Left lung (tissue), 10 donors: ENCODE data around the gene RNF144A. TPM values are rescaled to one million over a fixed set of nuclear protein-coding genes. Genes with fewer than 3 reads are reported as not detected.
A peak's percentile ranks its signal among the peaks of the same experiment; 100 is the strongest.

Experiments used
- ATAC-seq: fragments of 200-7000 bp; cut with Tn5 transposase; one replicate; pipeline ENCODE4 v1.9.1; 2020; ENCODE audit warnings: moderate library complexity
- DNase-seq, 4 donors: peaks; one replicate each; pipeline ENCODE4 v3.0.0-alpha.2; 2013 to 2020
- H3K27ac ChIP-seq, 2 donors: fragments of 200-600 bp; sonication (generic) in 1 of 2; one replicate each; pipeline versions ENCODE4 v1.5.0 to v1.8.0; 2020 to 2021
- H3K27me3 ChIP-seq, 2 donors: fragments of 200-600 bp; sonication (generic) in 1 of 2; one replicate each; pipeline versions ENCODE4 v1.5.0 to v1.8.0; 2020 to 2021
- H3K36me3 ChIP-seq, 2 donors: fragments of 200-600 bp; sonication (generic) in 1 of 2; one replicate each; pipeline versions ENCODE4 v1.5.0 to v1.8.0; 2020 to 2021
- H3K4me1 ChIP-seq, 2 donors: fragments of 200-600 bp; one replicate each; pipeline ENCODE4 v1.8.0; 2021
- H3K4me3 ChIP-seq, 2 donors: fragments of 200-600 bp; sonication (generic) in 1 of 2; one replicate each; pipeline versions ENCODE4 v1.5.0 to v1.8.0; 2020 to 2021; ENCODE audit warnings: mild to moderate bottlenecking in 1 of 2
- H3K9me3 ChIP-seq, 2 donors: fragments of 200-600 bp; sonication (generic) in 1 of 2; one replicate each; pipeline versions ENCODE4 v1.5.0 to v1.8.0; 2020 to 2021
- intact Hi-C, 2 donors: fragments of 100-400 bp; cut with DNase I; formaldehyde crosslinking; loops; one replicate each; pipeline versions ENCODE4 v1.11.2 to v1.14.2; 2022
- polyA plus RNA-seq, 6 donors: library from polyadenylated mRNA; unstranded; fragments of 120-200 nt; gene quantifications; one replicate each; pipeline ENCODE4 v1.2.1, GENCODE V29; 2013; ENCODE audit not compliant: insufficient read length in 6 of 6
- total RNA-seq, 2 donors: library from RNA; stranded (reverse); fragmentation: NEBNext Ultra II Directional; extraction: Animal tissue kit (Norgen Biotek cat#: 25700); gene quantifications; one replicate each; pipeline ENCODE4 v1.2.1, GENCODE V29; 2021
- TF ChIP-seq, protein P1 (sequence below), 2 donors: fragments of 200-600 bp; sonication (generic) in 1 of 2; IDR thresholded peaks; one replicate each; pipeline versions ENCODE4 v1.5.0 to v1.8.0; 2021; ENCODE audit warnings: antibody characterized with exemption in 2 of 2
- donor health status: DM: no; HTN: yes; CAD: no.
- donor health status: DM: no; HTN: no; CAD: no.

RNF144A gene
- total and polyA plus RNA-seq, 8 donors = 9.9 to 36.5 (median 30.7) TPM

DNA sequence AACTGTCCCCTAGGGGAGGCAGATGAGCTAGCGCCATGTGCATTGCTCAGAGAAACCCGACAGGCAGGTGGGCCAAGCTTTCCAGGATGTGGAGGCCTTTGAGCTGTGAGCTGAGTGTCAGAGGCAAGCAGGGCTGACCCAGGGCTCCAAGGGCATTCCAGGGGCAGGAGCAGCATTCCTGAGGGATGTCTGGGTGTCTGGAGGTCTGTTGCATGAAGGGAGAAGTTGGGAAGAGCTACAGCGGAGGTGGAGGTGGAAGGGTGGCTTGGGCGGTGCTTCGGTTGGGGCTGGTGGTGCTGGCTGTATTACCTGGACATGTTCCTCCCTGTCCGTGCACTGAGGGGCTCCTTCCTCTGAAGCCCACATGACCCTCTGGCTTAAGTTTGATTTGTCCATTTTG lies 102.8 kb downstream of the RNF144A start:
- Histone ChIP-seq H3K27ac (no peak overlapping the region), H3K4me3 (no peak overlapping the region), H3K4me1 (peaks cover 0 to 5% of the 10 kb centered on the region in 2 donors), H3K9me3 (no peaks in the 10 kb centered on the region), H3K36me3 (peaks cover 0 to 17% of the 10 kb centered on the region in 2 donors), H3K27me3 (no peaks in the 10 kb centered on the region)
- DNase-seq (no peak), ATAC-seq (no peak)
- intact Hi-C loops = no loop called here
- TF ChIP-seq, protein P1, sequence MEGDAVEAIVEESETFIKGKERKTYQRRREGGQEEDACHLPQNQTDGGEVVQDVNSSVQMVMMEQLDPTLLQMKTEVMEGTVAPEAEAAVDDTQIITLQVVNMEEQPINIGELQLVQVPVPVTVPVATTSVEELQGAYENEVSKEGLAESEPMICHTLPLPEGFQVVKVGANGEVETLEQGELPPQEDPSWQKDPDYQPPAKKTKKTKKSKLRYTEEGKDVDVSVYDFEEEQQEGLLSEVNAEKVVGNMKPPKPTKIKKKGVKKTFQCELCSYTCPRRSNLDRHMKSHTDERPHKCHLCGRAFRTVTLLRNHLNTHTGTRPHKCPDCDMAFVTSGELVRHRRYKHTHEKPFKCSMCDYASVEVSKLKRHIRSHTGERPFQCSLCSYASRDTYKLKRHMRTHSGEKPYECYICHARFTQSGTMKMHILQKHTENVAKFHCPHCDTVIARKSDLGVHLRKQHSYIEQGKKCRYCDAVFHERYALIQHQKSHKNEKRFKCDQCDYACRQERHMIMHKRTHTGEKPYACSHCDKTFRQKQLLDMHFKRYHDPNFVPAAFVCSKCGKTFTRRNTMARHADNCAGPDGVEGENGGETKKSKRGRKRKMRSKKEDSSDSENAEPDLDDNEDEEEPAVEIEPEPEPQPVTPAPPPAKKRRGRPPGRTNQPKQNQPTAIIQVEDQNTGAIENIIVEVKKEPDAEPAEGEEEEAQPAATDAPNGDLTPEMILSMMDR (IDR thresholded peaks at IDR 0.05) = no peak

DNA sequence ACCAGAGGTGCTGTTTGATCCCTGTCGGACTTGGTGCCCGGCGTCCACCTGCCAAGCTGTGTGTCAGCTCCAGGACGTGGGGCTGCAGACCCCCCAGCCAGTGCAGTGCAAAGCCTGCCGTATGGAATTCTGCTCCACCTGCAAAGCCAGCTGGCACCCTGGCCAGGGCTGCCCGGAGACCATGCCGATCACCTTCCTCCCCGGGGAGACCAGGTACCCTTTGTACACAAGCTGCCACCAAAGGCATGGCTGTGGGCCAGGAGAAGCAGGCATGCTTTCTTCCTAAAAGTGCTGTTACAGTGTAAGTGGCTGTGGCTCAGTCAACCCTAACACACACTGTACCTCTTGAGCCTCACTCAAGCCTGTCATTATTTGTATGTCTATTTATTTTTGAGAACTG lies 103.3 kb downstream of the RNF144A start:
- TF ChIP-seq, protein P1 (IDR thresholded peaks at IDR 0.05) = no peak
- intact Hi-C loops = no loop called here
- peaks cover 0 to under 1% of the 10 kb centered on the region in 2 donors for H3K4me1 ChIP-seq
- no peak overlapping the region for H3K4me3 ChIP-seq
- H3K9me3 ChIP-seq = no peaks in the 10 kb centered on the region
- ATAC-seq (no peak), DNase-seq (no peak)
- H3K27ac ChIP-seq = no peak overlapping the region
- H3K36me3 ChIP-seq = peaks cover 0 to 21% of the 10 kb centered on the region in 2 donors
- no peaks in the 10 kb centered on the region for H3K27me3 ChIP-seq

DNA sequence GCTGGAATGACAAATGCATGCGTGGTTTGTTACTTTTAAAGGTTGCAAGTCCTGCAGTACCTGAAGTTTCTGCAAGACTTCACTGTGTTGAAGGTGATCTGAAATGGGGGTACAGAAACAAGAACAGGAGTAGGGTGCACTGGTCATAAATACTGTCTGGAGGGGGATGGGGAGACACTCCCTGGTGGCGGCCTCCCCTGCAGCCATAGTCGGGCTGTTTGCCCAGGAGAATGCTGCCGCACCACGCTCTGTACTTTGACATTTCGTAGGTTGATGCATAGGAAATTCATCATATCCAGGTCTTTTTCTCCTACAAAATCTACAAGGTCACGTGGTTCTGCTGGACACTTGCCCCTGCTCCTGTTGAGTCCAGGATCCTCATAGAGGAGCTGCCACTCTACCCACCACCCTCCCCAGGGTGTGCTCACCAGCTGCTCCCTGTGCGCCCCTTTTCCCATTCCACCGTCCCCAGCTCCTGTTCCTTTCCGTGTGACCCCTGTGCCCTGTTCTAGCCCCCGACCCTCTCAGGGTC lies 103.8 kb downstream of the RNF144A start:
- DNase-seq (no peak), ATAC-seq (no peak)
- H3K27me3 ChIP-seq = no peaks in the 10 kb centered on the region
- TF ChIP-seq, protein P1 (IDR thresholded peaks at IDR 0.05) = no peak
- H3K9me3 ChIP-seq = no peaks in the 10 kb centered on the region
- H3K4me1 ChIP-seq = no peaks in the 10 kb centered on the region
- H3K36me3 ChIP-seq = peaks cover 0 to 21% of the 10 kb centered on the region in 2 donors
- intact Hi-C loops = no loop called here
- no peak overlapping the region for H3K27ac ChIP-seq
- no peak overlapping the region for H3K4me3 ChIP-seq

DNA sequence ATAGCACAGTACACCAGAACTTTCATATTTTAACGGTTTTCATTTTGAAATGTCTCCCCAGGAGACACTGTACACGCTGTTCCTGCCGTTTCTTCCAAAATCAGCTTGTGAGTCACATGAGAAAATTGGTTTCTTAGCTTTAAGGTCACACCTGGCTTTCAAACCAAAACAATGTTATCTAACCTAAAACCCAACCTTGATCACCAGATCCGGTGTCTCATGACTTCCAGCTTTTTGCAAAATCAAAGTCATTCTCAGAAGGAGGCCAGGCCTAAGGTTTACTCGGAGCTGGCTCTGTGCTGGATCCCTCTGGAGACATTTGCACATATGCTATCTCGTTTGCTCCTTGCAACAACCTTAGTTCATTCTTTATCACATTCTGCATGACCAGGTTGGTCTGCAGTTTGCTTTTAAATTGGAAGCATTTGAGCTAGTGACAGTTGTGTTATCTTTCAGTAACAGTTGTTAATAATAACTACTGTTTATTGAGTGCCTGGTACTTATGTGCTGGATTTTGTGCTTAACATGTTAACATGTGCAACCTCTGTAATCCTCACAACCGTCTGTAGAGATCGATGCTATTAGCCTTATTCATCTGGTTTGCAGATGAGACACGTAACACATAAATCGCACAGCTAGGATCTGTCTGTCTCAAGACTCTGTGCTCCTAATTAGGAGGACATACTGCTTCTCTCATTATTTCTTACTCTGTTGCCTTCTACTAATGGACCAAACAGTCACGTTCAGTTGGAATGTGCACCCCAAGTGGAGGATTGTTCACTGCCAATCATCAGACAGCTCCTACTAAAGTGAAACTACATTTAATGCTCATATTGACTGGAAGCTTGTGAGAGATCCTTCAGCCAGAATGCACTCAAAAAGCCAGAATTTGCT lies 105.5 kb downstream of the RNF144A start:
- TF ChIP-seq, protein P1 (IDR thresholded peaks at IDR 0.05) = no peak
- intact Hi-C loops = no loop called here
- peaks cover 0 to 3% of the 10 kb centered on the region in 2 donors for H3K4me1 ChIP-seq
- H3K36me3 ChIP-seq = peaks cover 0 to 21% of the 10 kb centered on the region in 2 donors
- H3K4me3 ChIP-seq = no peak overlapping the region
- H3K27ac ChIP-seq = no peak overlapping the region
- ATAC-seq (no peak), DNase-seq (no peak)
- no peaks in the 10 kb centered on the region for H3K9me3 ChIP-seq
- no peaks in the 10 kb centered on the region for H3K27me3 ChIP-seq

DNA sequence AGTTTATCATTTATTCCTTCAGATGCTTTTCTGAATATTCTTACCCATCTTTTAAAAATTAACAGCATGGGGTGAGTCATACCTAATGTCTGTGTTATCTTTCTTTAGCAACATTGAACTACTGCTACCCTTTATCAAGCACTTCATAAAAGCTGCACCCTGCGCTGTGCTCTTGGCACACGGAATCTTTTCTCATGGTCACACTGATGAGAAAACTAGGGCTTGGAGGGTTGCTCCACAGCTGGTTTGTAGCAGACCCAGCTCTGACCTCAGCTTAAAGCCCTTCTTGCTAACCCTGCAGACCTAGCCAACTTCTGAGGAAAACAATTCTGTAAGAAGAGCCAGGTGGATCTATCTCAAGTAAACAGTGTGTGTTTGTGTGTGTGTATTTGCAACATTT lies 106.3 kb downstream of the RNF144A start:
- H3K27me3 ChIP-seq = no peaks in the 10 kb centered on the region
- TF ChIP-seq, protein P1 (IDR thresholded peaks at IDR 0.05) = no peak
- DNase-seq (peak in 2 of 4 donors; percentile 46 to 65), ATAC-seq (peak; percentile 26)
- H3K4me3 ChIP-seq = no peak overlapping the region
- peaks cover 0 to 11% of the 10 kb centered on the region in 2 donors for H3K4me1 ChIP-seq
- no peak overlapping the region for H3K27ac ChIP-seq
- no peaks in the 10 kb centered on the region for H3K9me3 ChIP-seq
- H3K36me3 ChIP-seq = peaks cover 0 to 25% of the 10 kb centered on the region in 2 donors
- intact Hi-C loops = no loop called here
